NOMO-1 treated with dmso at 0.1 percent for 144 hours (cell line): ENCODE measurements around the gene RPRM.
"Not testable (repeated sequence)": the region's sequence is repeated elsewhere in the genome, so short reads cannot be mapped to it uniquely, and the experiment has no call there.

Source experiments
- DNase-seq: peaks from one replicate; lab custom pipeline; 2025; ENCODE audit not compliant: unreplicated experiment; lab: John Stamatoyannopoulos, UW

Gene RPRM

DNA sequence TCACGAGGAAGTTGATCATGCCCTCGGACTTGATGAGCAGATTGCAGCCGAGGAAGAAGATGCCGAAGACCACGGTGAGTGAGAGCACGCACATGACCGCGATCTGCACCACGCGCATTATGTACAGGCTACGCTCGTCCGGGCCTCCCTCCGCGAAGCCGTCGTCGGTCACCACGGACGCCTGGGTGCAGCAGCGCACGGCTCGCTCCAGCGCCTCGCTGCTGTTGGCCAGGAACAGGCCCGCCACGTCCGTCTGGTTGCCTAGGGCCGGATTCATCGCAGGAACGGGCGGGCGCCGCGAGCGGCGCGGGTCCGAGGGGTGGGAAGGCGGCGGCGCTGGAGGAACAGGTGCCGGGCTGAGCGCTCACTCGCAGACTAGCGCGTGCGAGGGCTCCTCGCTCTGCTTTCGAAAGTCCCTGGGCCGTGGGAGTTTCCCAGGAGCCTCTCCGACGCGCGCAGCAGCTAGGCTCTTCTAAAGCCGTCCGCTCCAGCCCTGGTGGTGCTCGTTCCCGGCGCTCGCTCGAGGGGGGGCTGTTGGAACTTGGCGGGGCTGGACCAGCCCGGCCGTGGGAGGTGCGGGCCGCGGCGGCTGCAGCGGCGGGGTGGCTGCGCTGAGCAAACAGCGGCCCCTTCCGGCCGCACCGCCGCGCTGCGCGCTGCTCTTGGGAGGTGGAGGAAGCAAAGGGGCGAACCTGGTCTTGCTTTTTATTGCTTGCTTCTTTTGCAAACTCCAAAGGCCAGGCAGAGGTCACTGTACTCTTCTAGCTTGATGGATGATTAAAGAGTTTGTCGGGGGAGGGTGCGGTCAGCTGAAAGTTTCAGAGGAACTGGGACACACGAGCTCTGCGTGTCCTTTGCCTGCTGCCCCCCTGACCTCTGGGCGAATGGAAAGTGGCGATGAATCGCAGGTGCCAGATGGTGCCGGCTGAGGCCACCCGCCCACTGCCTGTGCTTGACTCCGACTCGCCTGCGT lies at the start of gene RPRM:
RPRM (minus strand) TSS at position 474 of the 973 bp plus-strand sequence; CDS start at position 277, 197 bp downstream.
- DNase-seq = peak; percentile 4

DNA sequence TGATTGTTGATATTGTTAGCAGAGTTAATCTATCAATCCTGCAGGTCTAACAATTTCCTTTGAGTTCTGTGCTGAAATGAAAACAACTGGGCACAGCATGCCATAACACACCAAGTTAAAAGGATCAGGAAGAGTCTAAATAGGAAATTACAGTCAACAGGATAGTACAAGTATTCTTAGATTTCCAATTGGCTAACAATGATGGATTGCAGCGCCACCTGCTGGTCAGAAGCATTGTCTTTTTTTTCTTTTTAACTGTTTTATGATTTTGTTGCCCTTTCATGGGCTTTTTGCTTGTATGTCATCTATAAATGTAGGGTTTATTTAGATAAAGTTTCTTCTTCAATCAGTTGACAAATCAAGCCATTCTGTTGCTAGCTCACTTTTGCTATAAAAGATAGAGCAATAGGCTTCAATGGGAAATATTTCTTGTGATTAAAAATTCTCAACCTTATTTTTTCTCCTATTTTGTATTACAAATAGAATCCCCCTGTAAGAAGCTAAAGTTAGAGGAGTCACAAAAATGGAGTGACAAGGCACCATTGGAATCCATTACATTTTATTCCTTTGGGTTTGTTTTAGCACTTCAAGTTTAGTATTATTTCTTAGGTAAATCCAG lies 40.8 kb upstream of the RPRM start:
- no peak for DNase-seq

DNA sequence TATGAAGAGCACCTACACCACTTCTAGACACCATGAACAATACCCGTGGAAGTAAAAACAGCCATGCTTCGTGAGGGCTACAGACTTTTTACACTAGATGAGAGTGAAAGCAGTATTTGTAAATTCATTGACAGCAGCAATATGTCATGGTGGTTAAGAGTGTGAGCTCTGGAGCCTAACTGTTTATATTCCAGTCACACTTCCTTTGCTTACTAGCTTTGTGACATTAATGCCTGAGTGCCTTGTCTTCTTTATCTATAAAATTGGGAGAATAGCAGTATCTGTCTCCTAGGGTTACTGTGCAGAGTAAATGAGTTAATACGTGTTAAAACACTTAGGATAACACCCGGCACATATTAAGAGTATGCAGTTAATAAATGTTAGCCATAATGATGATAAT lies 33.8 kb upstream of the RPRM start:
- no peak for DNase-seq

DNA sequence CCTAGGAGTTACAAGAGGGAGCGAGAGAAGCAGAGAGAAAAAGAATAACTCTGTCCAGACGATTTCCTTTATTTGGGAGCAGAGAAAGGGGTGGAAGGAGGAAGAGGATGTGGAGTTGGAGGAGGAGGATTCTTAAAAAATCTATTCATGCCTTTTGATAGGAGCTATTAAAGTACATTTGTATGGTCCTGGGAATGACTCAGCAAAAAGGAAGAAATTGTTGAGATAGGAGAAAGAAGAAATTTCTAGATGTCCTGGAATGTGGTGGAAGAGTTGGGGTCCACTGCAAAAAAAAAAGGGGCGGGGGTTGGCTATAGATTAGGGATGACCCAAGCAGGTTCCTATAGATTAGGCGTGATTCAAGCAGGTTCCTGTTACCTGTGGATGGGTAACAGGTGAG lies 32.4 kb upstream of the RPRM start:
- DNase-seq = no peak

DNA sequence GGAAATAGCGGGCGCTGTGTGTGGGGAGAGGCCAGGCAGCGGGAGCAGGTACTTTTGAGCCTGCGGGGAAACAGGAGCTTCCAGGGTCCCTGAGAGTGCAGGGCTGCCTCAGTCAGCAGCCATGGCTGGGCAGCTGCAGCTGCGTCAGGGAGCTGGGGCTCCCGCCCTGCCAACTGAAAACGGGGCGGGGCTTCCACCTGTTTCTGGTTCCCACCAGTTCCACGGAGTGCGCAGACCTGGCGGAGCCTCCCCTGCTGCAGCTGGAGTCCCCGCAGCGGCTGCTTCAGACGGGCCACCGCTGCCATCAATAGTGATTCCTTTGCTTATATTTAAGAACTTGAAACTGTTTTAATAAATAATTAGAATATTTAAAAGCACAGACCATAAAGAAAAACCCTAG lies 30.6 kb upstream of the RPRM start:
- no peak for DNase-seq

DNA sequence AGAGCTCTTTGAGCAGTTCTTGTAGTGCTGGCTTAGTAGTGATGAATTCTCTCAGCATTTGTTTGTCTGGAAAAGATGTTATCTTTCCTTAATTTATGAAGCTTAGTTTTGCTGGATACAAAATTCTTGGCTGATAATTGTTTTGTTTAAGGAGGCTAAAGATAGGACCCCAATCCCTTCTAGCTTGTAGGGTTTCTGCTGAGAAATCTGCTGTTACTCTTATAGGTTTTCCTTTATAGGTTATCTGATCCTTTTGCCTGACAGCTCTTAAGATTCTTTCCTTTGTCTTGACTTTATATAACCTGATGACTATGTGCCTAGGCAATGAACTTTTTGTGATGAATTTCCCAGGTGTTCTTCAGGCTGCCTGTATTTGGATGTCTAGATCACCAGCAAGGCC lies 27.9 kb upstream of the RPRM start:
- not testable (repeated sequence) for DNase-seq

DNA sequence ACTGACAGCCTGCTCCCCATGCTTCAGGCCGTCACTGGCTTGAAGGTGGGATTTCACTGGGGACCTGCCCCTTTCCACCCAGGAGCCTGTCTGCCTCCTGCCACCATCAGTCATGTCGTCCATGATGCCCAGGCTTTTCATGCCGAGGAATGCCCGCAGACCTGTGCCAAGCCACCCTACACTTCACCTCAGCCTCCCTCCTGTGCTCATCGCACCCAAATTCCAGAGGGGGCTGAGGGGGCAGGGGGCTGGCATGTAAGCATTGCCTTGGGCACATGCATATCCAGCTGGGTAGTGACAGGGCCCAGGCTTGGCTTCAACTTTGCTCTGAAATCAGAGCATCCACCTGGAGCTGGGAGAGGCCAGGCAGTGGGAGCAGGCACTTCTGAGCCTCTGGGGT lies 20.9 kb upstream of the RPRM start:
- DNase-seq = no peak

DNA sequence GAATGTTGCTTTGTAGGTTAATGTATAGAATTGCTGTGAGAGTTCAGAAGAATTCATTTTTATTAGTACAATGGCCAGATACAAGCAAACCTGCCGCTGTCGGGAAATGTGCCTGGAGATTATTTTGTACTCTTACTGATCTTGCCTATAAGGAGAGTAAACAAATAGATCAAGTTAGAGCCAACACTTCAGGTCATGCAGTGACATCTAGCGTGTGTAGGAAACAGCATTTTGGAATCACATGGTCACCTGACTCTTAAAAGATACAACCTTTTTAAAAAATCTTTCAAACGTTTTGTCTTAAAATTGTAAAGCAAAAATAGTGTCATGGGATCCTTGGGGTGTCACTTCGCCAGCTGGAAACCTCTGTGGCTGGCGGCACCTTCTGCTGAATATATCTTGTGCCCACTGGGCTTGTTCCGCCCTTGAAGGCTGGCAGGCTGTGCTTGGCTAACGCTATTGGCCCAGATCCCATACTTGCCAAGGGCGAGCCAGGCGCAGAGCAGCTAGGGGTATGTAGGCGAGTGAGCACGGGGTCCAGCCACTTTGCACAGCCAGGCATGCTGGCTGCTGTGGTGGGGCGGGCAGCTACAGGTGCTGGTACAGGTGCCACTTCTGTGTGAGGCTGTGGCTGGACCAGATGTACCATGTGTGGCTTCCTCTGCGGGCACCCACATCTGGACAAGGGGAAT lies 19.5 kb upstream of the RPRM start:
- no peak for DNase-seq

DNA sequence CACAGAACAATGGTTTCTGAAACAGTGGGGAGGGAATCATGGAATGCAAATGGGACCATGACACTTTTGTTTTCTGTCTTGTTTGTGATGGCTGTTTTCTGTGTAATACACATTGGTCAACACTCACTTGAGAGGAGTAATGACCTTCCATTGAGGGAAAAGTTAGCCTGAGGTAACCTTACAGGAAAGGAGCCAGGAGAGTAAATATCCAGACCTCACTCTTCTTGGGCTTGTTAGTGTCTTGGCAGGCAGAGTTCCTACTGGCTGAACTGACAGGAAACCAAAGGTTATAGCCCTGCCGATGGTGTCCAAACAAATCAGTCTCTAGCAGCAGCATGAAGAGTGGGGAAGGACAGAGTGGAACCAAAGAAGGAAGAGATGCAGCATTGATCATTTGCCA lies 17.2 kb upstream of the RPRM start:
- no peak for DNase-seq

DNA sequence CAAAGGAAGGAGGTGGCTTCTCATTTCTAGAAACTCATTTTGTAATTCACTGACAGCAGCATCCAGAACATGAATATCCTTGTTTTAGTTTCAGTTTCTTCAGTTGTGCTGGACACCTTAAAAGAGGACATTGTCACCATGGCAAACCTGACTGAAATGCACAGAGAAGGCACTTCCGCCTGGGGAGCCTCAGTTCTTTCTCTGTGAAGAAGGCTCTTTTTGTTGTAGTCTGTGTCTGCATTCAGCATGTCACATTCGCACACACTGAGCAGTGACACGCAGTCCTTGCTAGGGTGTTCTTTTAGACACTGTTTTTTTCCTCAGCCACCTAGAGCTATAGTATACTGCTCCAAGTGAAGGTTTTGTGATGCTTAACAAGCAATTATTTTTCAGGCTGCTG lies 9.5 kb upstream of the RPRM start:
- no peak for DNase-seq

DNA sequence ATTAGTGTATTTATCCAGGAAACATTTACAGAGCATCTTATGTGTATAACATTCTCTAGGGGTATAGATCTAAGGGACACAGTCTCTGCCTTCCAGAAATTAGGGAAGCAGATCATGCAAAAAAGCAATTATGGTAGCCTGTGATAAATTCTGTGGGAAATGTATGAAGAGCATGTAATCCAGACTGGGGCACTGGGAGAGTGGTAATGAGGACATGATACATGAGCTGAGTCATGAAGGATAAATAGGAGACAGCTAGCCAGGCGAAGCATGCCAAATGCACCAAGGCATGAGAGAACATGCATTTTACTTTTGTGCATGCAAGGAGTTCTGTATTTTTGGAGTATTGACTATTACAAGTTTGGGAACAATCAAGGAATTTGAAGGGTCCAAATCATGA lies 8.9 kb upstream of the RPRM start:
- DNase-seq = no peak

DNA sequence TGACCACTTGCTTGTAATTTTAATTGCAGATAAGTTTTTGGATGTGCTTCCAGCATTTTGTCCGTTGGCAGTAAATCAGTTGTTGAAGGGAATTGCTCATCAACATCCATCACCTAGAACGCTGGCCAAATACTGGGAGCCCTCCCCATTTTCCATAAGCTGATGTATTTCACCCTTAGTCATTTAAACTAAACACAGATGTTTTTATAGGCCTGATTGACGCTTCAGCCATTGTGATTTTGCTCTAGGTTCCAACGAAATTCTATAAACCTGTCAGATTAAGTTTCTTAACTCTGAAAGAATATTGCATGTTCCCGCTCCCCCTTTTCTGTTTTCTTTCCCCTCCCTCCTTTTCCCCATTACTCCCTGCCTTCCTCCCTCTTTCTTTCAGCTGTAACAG lies 1.0 kb upstream of the RPRM start:
- no peak for DNase-seq

DNA sequence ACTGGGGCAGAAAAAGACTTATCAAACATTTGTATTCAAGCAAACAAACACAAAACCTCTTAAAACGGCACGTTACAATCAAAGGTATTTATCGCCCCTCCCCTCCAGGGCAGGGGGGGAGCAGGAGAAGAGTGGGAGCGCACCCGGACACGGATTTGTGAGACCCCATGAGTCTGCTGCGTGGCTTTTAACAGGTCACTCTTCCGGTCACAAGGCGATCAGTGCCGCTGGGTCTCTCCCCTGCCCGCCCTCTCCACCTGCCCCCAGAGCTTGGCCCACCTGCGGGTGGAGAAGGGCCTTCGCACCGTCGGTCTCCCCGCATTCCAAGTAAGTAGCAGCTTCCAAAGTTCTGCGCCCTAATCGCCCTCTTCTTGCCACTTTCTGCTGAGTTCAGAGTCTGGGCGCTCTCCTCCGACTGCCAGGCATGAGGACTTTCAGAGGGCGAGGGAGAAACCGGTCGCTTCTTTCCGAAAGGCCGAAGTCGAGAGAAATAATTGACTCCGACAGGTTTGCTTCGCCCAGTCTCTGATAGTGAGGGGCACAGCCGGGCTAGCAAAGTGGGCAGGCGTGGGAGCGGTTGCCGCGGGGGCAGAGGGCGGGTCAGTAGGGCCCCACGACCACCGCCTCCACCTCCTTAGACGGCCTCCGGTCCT lies 800 bp downstream of the RPRM start:
- no peak for DNase-seq

DNA sequence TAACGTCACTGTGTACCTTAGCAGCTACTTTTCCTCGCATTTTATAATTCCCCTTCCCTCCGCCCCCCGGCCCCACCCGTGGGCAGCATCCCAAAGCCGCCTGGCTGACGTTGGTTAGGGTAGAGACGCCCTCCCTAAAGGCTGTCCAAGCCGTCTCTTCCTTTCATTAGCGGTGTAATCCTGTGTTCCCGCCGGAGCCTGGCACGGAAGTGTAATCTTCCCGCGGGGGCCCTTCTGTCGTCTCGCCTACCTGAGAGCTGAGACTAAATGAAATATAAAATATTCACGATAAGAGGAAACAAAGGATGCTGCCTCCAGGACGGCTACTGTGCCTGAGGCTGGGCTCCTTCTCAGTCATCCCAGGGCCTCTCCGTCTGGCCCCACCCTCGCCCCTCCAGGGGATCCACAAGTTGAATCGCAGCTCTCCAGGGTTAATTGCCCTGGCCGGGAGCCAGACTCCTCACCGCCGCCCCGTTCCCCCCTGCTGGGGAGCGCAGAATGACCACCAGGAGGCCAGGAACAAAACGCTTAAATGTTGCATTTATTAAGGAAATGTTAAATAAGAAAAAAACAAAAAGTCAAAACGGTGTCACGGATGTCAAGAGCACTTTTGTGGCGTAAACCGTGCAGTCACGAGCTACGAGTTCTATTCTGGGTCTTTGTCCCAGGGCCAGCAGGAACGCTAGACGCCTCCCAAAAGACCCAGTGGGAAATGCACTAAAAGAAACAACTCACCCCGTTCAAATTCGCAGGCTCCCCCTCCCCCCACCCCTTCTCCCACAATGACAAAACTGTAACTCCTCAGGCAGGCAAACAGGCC lies 1.5 kb downstream of the RPRM start:
- no peak for DNase-seq

DNA sequence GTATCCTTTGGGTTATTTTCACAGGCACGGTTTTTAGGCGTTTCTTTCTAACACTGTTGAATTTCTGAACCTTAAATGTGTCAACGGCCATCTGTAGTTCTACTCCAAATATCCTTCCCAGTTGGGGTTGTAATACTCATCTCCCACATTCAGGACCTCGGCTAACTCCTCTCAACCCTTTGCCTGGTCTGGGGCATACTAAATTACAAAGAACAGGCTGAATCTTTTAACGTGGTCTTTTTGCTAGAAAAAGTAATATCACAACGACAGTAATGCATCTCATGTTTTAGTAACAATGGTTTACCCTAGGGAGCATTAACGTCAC lies 2.1 kb downstream of the RPRM start:
- DNase-seq = no peak

DNA sequence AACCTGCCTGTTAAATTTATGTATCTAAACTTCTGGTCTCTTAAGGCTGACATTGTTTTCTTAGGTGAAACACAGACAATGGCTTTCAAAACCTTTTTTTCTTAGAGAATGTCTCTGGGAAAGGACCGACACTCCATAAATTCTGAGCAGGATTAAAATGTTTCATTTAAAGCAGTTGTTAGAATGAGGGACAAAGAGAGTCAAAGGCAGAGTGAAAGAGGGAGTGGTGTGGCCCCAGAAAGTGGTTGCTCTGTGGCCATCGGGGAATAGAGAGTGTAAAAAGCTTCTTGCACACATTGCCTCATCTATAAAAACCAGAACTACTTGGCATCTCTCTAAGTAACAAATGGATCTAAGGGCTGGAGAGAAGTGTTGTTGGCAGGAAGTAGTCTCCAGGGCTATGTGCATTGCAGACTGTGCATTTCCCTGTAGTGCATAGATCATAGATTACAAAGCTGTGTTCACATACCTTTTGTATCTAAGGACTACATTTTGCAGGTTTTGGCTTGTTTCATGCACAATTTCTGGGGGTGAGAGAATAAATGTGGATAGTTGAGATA lies 3.6 kb downstream of the RPRM start:
- DNase-seq = no peak

DNA sequence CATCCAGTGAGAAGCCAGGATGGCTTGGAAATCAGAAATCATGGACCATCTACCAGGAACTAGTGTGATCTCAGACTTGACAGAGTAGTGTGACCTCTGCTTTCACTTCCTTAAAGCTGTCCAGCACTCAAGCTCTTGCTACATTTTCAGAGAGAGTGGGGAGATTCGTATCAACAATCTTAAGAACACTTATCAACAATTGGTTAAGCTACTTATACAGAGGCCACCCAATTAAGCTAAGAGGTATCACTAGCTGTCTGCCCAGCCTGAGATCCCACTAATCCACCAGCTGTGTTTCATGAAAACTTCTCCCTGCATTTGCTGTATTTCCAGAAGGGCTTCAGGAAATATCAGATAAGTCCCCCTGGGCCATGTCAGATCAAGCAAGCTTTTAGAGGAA lies 4.2 kb downstream of the RPRM start:
- DNase-seq = no peak

DNA sequence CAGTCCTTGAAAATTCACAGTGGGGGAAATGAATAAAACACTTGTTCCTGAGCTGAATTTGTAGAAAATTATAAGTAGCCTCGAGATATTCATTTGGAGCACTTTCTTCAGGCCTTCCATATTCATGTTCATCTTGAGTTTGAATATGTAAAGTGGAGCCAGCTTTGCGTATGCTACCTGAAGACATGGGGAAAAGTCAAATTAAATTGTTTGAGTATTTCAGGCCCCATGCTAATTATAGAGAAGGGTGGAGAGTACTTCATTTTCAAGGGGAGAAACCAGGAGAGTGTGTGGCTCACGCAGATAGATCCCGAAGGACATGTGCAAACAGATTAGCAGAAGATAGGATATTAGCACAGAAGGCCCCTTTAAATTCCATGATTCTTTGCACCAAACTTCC lies 7.7 kb downstream of the RPRM start:
- no peak for DNase-seq

DNA sequence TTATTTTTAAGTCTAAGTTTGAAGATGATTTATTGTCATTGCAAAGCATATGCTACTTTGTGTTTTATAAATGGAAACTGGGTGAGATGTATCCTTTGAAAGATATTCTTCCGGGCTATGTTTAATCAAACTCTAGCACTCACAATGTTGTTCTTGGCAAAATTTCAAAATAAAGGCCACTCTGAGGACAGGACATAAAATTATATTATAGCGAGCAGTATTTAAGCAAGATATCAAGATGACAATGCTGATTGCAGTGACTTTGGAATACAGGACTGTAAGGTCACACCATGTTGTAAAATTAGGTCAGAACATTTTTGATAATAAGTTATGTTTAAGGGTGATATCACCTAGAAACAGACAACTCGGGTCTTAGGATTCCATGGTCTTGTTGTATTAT lies 14.2 kb downstream of the RPRM start:
- no peak for DNase-seq

DNA sequence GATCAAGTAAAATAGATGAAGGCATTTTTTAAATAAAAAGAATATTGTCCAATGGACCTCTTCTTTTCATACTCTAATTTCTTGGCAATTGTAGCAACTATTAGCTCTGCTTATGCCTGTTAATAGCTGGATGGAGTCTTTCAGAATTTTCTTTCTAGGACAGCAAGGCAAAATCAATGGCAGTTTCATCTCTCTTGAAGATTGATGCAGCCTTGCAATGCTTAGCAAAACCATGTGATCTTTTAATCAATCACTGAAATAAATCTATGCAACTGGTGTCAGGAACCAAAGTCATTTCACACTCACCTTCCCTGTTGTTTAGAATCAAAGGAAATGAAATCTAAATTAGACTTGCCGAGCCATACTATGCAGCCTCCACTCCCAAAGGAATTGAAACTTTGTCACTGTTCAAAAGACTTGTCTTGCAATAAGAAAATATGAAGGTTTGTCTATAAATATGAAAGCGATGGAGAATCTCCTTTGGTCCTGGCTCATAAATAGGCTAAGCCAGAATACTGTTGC lies 16.2 kb downstream of the RPRM start:
- DNase-seq = no peak
